GM18519 (cell line): ENCODE measurements around the gene PCDH9.

Experiments used
- ATAC-seq: cut with Tn5 transposase; IDR thresholded peaks from one replicate; pipeline ENCODE4 v1.9.1; 2021; ENCODE audit warnings: mild to moderate bottlenecking, moderate library complexity; ENCODE audit not compliant: unreplicated experiment, low FRiP score

Gene PCDH9

DNA sequence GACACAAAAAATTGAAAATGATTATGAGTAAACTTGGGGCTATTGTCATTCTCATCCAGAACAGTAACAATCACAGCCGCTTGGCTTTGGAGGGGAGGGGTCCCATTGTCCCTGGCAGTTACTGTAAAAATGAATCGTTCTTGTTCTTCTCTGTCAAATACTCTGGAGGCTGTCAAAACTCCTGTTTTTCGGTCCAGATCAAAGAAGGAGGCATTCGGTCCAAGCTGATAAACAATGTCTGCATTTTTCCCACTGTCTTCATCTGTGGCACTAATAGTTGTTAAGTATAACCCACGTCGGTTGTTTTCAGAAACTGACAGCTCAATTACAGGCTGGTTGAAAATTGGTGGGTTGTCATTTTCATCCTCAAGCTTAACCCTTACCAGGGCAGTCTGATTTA lies 3.4 kb downstream of the PCDH9 start:
- no peak for ATAC-seq

DNA sequence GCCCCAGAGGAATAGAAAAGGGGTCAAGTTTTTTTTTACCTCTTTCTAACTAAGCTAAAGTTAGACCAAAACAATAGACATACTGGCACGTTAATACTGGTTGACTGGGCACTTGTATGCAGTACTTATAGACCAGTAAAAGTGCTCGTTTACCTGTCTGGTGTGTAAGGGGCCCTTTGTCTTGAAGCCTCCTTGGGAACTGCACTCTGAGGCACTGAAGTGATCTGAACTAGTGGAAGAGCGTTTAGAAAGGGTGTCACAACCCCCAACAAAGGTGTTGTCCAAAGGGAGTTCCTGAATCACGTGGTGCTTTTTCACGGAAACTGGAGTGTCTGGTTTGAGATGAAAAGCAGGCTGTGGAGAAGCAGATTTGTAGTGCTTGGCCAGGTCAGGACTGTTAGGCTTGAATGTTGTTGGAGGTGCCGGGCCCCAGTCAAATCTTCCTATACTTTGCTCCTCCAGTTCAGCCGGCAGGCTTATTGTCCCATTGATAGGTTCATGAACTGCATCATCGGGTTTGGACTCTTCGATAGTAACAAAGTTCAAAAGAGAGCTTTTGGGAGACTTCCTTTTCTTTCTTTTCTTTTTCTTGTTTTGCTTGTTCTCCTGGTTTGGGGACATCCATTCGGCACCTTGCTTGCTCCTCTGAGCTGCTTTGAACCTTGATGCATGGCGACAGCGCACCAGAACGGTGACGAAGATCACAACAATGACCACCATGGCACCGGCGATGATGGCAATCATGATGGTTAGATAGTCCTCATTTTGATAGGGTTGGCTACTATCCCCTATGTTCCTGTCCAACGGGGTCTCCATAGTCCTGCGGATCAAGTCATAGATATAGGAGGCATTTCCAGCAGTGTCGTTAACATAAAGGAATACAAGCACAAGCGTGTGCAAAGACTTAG lies 4.6 kb downstream of the PCDH9 start:
- ATAC-seq, result no peak

DNA sequence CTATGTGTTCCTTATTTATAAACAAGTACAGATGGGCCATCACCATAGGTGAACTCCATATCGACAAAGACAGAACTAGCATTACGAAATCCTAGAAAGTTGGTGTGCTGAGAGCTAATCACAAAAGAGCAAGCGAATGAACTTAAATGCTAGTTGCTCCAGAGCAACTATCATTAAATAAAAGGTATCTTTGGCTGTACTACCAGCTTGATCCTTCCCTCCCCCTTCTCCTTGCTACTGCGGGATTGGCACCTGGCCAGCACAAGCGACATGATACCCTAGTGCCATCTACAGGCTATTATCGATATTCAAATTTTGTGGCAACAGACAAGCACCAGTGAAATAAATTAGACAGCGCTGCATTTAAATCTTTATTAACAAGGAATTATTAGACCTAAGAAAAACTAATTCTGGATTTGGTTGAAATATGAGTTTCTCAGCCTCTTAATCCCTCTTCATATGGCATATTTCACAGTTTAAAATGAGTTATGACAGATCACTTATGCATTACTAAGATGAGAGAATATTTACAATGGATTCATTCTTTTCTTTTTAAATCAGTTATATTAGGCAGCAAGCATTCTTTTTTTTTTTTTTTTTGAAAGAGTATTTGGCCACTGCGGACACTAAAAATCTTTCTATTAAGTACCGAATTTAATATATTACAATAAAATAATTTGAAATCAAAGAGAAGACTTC lies 5.8 kb downstream of the PCDH9 start:
- peak; percentile 53 for ATAC-seq

DNA sequence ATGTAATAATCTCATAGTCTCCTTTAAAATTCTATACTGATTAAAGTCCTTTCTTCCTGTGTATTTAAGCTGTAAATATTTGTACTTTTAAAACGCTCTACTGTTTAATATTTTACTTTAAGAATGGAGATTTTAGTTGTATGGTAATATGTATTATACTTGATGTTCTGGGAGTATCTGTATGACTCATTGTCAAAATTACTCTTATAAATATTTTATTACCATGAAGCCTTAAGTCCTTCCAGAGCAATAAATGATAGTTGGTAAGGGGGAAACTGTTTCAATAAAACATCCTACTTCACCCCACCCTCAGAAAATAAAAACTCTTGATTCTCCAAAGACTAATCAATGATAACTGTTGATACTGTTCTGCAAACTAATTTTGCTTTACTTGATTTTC lies 6.4 kb downstream of the PCDH9 start:
- no peak for ATAC-seq

DNA sequence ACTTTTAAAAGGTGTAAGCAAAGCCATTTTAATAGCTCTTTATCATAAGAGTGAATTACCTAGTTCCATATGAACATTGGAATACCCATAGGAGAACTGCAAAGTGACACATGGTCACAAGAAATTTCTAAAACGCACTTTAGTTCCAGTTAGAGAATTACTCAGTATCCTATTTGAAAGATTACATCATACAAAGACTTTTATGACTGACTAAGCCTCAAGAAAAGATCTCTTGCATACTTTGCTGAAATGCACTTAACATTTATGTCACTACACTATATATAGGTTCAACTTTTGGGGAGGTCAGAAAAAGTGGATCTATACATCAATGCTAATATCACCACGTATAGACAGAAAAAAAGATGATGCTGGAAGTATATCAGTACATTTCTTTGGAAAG lies 7.1 kb downstream of the PCDH9 start:
- ATAC-seq, result no peak

DNA sequence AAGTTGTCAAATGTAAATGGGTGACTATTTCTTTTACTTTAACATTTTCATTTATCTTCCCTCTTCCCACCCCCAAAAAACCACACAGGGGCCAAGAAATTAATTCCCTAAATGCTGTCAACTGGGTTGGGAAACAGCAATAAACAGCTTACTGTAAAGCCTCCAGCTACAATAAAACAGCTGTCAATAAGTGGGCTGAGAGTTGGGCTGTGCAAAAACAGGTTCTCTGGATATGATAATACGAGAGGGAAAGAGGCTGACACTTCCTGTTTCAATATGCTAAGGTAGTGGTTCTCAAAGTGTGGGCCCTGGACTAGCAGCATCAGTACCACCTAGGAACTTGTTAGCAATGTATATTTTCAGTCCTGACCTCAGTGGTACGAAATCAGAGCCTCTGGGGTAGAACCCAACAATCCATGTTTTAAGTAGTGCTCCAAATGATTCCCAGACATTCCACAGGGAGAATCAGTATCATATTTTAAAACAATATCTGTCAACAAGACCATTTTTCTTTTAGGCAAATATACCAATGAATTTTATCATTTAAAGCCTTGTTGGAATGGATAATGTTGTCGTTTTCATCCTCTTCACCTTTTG lies 8.4 kb downstream of the PCDH9 start:
- no peak for ATAC-seq

DNA sequence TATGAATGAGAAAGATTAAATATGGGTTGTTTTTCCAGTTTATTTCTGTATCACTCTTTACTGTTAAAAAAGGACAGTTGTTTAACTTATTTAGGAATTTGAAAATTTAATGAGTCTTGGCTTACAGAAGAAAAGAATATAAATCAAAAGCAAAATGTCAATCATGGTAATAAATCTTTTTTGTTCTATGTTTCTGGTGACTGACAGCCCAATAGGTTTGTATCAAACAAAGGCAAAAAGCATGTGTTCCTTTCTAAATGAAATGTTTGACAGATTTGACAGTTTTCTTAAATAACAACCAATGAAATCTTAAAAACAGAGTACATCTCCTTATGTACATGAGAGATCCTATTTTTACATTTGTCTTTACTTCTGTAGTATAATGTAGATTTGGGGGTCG lies 11.0 kb downstream of the PCDH9 start:
- ATAC-seq, result no peak

DNA sequence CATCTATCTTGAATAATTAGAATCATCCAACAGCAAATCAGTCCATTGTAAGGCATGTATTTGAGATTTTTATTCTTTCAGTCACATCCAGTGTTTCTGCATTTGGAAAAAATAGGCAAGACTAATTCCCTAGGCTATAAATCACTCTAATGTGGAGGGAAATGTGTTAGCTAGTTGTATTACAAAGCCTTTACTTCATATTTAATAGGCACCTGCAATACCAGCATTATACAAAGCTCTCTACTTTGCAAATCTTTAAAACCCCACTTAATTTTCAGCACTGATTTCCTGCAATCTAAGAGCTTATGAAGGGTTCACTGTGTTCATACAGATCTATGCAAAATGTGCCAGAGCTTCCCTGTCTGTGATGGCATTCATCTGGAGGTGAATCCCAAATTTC lies 12.3 kb downstream of the PCDH9 start:
- ATAC-seq, result no peak

DNA sequence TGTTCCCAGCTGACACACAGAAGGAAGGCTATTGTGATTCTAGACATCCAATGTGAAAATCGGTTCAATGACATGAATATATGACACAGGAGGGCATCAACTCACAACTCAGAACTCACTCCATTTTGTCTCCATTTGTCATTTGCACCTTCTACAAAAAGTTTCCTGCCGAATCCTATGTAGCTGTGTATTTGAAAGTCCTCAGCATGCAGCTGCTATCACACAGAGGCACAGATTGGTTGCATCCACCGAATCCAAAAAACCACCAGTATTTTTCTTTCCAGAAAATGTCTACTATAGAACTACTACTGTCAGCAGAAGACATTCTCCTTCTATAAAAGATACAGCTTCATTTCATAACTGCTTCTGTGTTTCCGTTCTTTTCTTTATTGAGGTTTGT lies 13.3 kb downstream of the PCDH9 start:
- ATAC-seq, result no peak

DNA sequence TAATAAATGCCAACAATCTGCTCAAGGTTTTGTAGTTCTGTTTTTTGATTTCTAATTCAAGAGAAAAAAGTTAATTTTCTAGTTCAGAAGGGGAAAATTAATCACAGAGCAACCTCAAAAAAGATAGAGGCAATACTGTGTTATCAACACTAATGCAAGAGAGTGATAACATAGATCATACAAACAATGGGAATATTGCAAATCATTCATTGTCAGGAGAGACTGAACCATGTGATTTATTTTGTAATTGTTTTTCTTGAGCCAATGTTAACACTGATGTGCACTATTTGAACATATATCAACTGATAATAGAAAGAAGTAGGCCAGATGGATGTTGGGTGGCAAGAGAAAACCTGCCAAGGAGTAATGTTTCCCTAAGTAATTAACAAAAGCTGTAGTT lies 19.9 kb downstream of the PCDH9 start:
- ATAC-seq, result no peak

DNA sequence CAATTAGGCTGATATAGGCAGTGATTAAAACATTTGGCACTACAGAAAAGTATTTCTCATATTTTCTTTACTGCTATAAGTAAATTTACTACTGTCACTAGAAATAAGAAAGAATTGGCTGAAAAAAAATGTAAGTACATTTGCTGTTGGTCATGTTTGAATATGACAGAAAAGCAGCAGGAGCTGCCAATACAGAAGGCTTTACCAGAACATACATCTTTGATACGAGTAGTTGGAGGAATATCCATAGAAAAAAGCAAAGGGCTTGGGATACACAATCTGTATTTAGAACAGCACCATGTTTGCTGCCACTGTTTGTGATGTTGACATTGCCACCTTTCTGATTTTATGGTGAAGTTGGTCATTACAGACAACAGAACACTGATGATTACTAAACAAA lies 21.6 kb downstream of the PCDH9 start:
- ATAC-seq, result no peak

DNA sequence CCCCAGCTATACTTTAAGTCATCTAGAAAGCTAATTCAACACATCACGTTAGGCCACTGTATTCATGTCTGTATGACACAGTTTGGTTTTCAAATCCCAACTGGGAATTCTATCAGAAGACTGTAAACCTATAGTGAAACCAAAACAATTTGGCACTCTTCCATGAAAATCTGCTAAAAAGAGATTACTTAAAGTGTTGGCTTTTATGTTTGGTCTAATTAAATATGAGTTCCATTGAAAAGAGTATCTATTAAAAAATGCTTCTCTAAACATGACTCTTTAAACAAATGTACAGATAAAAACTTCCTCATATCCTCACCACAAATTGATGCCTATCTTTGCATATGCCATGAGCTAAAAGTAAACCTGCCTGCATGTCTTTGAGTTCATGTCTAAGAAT lies 25.4 kb downstream of the PCDH9 start:
- ATAC-seq, result no peak

DNA sequence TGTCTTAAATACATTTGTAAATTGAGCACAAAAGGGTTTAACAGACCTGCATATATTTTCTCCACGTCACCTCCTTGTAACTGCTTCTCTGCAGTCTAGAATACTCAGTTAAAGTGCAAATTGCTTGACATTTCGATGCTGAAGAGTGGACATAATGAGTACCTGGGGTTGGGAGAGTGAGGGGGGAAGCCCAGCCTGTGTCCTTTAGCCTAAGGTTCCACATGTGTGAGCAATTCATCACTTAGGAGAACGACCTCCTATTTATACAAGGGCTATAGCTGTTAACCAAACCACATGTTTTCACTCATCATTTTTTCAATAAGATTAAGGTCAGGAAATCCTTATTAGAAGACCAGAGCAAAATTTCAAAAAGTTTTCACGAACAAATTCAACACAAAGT lies 29.5 kb downstream of the PCDH9 start:
- ATAC-seq, result no peak

DNA sequence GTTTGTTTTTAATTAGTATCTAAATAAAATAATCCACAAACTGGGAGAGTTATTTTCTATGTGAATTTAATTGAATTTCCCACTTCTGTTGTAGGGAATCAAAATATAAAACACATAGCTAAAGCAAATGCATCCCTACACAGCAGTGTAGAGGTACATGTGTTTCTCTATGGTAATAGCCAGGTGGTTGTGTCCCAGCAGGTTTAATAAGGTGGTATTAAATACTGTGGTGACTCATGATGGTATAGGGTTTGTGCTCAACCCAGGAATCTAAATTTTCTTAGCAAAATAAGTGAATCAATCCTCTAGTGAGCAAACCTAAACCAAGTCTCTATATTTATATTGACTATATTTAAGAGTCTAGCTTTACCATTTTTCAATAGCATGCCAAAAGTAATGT lies 30.0 kb downstream of the PCDH9 start:
- ATAC-seq, result no peak

DNA sequence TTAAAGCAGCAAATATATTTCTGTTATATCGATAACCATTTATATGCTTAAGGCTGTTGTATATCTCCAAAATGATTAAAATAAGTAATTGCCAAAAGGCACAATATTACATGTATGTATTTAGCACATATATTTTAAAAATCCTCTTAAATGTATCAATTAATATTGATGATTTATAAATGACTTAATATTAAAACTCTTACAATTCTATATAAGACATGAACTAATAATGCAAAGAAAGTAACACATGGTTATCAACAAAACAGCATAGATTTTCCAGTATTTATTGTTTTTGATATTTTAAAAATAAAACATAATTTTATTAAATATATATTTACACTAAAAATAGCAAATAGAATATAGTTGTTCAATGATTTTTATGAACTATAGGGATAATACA lies 32.4 kb downstream of the PCDH9 start:
- no peak for ATAC-seq

DNA sequence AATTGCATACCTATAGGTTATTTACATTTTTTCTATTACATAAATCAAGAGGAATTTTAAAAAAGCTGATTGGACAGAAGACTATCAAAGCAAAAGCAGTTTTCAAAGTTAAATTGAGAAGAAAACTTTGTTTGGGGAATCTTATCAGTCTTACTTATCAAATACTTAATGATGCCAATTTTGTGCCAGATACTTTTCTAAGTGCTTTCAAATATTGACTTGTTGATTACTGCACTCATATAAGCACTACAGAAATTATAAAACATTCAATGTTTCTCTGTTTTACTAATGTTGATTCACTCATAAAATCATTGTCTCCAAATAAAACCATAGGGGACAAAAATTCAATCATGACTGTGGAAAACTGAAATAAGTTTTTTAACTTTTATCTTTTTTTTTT lies 36.2 kb downstream of the PCDH9 start:
- no peak for ATAC-seq

DNA sequence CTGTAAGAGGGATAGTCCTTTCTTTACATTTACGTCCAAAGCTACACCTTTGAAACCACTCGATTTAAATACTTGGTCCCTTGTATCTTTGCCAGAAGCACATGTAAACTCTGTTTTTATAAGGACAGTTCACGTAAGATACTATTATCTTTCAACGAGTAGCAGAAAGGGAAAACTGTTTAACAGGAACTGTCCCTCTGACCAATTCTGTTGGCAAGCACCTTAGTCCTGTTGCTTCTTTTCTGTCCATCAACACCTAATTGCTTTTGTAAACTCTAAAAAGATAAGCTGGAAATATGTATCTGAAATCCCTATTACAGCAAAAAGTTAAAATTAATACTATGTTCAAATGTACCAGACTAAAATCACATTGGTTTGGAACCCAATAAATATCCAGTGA lies 37.4 kb downstream of the PCDH9 start:
- no peak for ATAC-seq

DNA sequence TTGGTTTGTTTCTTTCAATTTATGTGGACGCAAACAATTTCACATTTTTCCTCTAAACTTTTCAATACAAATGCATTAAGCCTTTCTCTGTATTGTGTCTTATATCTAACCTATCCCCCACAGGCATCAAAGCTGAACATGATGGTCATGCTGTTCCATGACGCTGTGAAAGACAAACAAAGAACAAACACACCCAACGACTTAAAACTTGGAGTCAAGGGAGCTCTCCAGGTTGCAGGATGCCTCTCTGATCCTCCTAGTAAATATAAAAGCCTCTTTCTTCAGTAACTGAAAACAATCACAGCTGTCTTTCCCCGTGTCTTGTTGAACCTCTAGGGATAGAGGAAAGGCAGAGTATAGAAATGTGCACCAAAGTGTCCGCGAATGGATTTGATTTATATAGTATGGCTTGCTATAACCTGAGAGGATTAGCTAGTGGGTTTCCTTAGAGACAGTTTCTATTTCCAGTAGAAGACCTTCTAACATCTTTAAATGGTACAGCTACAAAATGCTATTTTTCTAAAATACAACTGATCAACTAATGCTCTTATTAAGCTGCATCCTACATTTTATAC lies 43.1 kb downstream of the PCDH9 start:
- ATAC-seq, result no peak

DNA sequence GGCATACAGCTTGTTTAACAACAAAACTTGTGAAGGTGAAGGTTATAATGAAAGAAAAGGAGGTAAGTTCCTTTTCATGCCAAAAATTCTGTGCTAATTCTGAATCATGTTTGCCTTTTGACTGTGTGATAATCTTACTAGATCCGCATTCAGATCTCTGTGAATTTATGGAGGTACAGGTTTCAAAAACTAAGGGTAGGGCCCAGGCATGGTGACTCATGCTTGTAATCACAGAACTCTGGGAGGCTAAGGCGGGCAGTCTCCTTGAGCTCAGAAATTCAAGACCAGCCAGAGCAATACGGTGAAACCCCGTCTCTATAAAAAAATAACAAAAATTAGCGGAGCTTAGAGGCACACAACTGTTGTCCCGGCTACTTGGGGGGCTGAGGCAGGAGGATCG lies 45.9 kb downstream of the PCDH9 start:
- no peak for ATAC-seq

DNA sequence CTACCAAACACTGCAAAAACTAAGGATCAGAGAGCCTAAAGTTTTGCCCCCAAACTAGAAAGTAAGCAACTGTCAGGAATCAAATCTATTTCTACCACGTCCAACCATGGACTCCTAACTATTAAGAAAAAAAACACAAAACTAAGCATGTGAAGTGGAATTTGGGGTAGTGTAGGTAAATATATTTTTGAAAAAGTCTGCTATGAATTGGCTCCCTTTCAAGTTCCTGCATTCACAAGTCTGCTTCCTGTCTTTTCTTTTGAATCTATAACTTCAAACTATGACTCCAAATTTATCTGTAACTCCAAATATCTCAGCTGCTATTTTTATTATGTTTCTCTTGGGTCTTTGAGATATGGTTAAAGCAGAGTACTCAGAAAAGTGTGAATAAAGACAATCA lies 47.0 kb downstream of the PCDH9 start:
- ATAC-seq, result no peak

DNA sequence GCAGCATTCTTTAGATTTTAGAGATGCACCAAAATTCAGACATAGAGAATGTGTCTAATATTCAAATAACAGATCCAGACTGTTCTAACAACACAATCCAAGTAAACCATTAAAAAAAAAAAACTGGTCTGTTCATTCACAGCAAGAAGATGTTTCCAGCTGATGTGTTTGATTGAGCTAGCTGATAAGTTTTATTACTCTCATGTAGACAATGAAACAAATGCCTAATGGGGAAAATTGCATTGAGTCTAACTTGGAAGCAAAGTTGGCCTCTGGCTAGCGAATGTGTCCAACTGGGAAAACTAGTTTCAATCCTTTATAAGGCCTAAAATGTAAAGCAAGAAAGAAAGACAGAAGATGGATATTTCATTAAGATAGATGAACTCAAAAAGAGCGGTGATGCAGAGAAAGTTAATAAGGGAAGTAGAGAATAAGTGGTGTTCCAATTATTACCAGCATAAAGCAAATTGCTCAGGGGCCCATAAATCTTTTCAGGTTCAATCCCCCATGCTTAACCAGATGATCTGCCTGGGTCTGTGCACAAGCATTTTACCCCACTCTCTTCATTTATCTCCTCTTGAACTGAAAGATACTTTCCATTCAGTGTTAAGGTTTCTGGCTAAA lies 54.2 kb downstream of the PCDH9 start:
- ATAC-seq, result no peak
